Measurements from ENCODE around the gene NUP155.

DNA sequence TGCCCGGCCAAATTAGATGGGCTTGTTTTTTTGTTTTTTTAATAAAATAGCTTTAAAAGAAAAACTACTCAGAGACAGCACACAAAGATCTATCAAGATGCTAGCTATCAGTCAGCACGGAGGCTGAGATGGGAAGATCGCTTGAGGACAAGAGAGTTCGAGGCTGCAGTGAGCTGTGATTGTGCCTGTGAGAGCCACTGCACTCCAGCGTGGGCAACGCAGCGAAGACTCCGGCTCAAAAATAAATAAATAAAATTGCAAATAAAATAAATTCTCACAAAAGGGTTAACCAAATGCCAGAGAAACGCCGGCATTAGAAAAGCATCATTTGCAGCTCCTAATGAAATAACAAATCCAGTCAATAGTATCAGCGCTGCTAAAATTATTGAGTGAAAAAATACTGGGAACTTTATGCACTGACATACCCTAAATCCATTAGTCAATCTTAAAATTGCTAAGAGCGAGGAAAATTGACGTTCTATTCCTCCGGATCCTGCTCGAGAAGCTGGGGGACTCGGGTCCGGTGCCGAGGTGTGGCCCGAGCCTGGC, 122.4 kb downstream of the NUP155 start:
- TF ChIP-seq POLR2A (IDR thresholded peaks at IDR 0.05), result no peak
- TF ChIP-seq, protein P1, sequence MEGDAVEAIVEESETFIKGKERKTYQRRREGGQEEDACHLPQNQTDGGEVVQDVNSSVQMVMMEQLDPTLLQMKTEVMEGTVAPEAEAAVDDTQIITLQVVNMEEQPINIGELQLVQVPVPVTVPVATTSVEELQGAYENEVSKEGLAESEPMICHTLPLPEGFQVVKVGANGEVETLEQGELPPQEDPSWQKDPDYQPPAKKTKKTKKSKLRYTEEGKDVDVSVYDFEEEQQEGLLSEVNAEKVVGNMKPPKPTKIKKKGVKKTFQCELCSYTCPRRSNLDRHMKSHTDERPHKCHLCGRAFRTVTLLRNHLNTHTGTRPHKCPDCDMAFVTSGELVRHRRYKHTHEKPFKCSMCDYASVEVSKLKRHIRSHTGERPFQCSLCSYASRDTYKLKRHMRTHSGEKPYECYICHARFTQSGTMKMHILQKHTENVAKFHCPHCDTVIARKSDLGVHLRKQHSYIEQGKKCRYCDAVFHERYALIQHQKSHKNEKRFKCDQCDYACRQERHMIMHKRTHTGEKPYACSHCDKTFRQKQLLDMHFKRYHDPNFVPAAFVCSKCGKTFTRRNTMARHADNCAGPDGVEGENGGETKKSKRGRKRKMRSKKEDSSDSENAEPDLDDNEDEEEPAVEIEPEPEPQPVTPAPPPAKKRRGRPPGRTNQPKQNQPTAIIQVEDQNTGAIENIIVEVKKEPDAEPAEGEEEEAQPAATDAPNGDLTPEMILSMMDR (IDR thresholded peaks at IDR 0.05), result no peak

Measured in prostate gland (tissue), 2 donors.